NOMO-1 (cell line): ENCODE measurements around the gene EIF4EBP2.

ENCODE experiments used
- DNase-seq, 2 experiments: peaks; one replicate each; lab custom pipeline; 2025; ENCODE audit not compliant: unreplicated experiment in 2 of 2; lab: John Stamatoyannopoulos, UW

EIF4EBP2 gene, protein sequence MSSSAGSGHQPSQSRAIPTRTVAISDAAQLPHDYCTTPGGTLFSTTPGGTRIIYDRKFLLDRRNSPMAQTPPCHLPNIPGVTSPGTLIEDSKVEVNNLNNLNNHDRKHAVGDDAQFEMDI

DNA sequence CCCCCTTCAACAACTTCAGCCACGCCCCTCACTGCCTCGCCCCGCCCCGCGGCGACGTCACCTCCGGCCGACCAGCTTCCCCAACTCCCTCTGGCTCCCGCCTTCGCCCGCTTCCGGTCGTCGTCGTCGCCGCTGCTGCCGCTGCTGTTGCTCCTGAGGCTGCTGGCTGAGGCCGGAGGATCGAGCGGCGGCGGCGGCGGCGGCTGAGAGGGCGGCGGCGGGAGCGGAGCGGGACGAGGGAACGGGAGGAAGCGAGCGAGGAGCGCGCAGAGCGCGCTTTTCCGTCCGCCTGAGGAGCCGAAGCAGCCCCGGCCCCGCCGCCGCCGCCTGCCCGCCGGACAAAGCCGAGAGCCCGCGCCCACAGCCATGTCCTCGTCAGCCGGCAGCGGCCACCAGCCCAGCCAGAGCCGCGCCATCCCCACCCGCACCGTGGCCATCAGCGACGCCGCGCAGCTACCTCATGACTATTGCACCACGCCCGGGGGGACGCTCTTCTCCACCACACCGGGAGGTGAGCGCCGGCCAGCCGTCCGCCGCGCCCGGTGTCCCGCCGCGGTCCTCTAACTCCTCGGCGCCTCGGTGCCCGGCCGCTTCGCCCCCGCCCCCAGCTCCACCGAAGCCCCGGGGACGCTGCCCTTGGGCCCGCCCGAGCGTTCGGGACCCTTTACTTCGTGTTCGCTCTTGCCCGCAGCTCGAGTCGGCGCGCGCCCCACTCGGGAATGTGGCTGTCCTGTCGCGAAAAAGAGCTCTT, at the start of gene EIF4EBP2:
Gene EIF4EBP2 (plus strand): TSS at position 110 of the 751 bp plus-strand sequence. CDS start 257 bp downstream, at position 367.
- peak; percentile 83 to 94 for DNase-seq

DNA sequence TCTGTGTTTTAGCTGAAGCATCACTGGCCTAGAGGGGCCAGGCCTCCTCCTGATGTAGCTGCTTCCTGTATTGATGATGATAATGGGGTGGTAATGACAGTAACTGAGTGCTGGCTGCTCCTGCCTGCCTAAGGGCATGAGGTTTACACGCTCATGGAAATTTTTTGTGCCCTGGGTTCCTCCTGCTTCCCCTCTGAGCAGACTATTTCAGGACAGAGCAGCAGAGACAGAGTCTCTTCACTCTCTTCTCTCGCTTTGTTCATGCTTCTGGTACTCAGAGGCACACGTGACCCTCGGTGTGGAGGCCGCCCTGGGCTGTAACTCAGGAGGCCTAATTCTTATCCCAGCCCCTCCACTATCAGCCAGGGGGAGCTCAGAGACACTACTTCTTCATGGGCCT, 49.4 kb upstream of the EIF4EBP2 start:
- DNase-seq, result no peak

DNA sequence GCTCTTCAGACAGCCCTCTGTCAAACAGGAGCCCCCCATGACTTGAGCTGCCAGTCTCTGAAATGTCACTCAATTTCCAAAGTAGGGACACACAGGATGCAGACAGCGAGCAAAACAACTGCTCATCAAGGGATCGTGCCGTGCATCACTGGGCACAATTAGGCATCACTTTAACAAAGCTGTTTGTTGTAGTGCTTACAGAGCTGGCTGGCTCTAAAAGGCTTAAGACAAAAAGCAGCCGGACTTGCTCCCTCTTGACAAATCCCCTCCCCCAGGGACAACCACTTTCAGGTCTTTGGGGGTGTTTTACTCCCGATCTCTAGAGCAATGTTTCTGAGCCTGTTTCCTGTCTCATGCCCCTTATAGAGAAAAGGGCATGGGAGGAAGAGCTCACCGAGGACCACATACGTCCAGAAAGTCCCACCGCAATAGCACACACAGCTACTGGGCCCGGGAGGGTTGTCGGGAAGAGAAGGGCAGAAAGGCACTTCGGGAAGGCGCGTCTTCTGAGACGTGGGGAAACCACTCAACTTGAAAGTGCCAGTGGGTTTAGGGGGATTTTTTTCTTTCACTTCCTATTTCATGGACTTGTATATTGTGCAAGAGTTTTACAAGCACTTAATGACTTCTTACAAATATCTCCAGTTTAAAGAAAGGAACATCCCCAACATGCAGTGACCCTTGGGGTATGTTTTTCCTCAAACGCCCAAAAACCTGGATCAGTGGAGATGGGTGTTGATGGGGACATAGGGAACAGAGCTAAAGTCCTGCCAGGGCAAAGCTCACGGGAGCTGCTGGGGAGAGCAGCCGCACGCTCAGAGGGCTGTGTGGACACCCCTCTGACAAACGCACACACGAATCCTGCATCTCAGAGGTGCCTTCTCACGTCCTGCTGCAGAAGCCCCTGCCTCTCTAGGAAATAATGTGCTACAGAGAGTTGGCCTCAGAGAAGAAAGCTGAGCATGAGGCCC, 48.6 kb upstream of the EIF4EBP2 start:
- peak; percentile 65 to 90 for DNase-seq

DNA sequence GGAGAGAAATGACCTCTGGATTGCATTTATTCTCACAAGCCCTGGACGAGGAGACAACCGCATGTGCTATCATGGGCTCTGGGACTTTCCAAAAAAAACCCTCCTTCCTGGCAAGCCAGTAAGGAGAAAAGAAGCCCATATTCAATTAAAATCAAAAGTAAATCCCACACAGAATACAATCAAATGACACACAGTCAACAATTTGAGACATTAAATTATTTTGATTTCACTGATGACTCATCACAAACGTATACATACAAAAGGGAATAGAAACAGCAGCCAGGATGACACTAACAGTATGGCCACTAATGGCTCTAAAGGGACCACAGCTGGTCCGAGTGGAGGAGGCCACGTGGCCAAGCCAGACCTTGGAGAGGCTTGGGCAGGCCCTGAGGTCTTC, 46.4 kb upstream of the EIF4EBP2 start:
- peak in 1 of 2 experiments; percentile 42 for DNase-seq

DNA sequence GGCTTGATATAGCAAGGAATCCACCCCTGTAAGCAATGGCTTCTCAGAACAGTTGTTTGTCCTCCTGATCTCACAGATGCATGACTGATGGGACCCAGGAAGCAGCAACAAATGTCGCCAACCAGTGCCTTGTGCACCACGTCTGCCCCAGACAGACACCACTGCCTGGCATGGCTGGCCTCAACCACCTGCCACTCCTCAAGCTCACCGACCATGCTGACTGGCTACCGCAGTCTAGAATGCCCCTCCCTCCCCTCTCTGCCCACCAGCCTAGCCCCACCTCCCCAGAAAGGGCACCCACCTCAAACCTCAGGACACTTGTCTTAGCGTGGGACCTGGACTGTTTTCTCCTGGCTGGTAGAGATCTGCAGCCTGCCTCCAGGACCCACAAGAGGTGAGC, 45.5 kb upstream of the EIF4EBP2 start:
- DNase-seq, result no peak

DNA sequence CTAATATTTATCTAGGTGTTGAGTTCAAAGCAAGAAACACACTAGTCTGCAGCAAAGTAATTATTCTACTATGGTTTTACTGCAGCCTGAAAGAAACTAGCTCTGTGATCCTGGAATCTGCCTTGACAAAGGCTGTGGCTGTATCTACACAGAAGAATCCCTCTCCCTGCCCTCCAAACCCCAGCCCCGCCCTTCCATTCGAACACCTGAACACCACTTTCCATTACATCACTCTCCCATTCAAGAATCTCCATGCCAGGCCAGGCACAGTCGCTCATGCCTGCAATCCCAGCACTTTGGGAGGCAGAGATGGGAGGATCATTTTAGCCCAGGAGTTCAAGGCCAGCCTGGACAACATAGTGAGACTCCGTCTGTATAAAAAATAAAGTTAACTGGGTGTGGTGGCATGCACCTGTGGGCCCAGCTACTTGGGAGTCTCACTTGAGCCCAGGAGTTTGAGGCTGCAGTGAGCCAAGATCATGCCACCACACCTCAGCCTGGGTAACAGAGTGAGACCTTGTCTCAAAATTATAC, 44.9 kb upstream of the EIF4EBP2 start:
- no peak for DNase-seq

DNA sequence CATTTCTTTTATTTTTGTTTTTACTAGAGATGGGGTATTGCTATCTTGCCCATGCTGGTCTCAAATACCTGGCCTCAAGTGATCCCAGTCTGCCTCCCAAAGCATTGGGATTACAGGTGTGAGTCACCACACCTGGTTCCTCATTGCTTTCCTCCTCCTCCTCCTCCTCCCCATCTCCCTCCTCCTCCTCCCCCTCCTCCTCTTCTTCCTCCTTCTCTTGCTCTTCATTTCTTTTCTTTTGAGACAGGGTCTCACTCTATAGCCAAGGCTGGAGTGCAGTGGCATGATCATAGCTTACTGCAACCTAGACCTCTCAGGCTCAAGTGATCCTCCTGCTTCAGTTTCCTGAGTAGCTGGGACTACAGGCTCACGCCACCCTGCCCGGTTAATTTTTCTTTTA, 43.7 kb upstream of the EIF4EBP2 start:
- no peak for DNase-seq

DNA sequence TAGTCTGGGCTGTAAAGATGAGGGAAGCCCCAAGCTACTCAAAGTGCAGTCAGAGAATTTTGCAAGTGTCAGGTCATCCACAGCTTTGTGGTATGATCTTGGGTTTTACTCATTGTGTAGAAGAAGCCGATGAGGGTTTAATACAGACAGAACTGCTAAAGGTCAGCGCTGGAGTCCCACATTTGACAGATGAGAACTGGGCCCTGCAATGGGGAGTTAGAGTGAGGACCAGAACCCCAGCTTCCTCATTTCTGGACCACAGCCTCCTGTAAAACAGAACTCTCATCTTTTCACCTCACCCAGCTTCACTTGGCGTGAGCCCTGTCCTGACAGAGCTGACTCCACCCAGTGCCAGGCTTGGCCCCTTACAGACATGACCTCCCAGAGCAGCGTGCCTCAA, 41.6 kb upstream of the EIF4EBP2 start:
- DNase-seq, result peak in 1 of 2 experiments; percentile 52

DNA sequence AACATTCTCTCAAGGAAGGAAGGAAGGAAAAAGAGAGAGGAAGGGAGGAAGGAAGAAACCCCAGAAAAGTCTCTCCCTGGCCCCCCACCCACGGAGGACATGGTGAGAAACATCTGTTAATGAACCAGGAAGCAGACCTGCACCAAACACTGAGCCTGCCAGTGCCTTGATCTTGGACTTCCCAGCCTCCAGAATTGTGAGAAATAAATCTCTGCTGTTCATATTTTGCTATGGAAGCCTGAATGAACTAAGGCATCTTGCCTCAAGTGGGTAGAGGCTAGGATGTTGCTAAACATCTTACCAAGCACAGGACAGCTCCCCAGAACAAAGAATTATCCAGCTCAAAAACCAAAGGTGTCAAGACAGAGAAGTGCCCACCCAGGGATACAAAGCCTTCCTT, 40.7 kb upstream of the EIF4EBP2 start:
- DNase-seq, result no peak

DNA sequence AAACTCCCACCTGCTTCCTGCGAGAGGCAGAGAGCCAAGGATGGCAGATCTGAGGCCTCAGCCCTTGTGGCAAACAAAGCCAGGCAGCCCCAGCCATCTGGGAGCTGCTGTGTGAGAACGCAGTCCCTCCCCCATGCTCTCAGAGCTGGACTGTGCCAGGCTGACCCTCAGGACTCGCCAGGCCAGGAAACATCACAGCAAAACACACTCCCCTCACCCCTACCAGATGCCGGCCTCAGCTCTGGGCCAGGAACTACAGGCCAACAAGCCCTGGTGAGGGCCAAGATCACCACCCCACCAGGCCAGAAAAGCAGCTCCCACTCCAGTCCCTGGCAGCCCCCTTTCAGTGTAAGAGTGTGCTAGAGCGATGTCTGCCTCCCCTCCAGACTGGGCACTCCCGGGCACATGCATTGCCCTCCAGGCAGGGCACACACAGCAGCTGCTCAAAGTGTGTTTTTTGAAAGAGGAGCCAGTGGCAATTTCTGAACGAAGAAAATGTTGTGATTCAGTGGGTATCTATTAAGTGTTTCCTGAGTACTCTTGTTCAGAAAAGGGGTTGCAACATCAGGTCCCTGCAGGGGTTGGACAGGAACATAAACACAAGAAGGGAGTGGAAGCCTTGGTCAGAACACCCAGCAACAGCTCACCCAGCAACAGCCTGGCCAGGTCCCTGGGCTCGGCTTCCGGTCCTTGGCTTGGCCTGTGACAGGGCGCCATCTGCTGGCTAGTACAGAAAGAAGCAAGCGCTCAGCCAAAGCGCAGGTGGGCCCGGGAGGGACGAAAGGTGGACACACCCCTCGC, 39.8 kb upstream of the EIF4EBP2 start:
- DNase-seq, result peak; percentile 95 to 99

DNA sequence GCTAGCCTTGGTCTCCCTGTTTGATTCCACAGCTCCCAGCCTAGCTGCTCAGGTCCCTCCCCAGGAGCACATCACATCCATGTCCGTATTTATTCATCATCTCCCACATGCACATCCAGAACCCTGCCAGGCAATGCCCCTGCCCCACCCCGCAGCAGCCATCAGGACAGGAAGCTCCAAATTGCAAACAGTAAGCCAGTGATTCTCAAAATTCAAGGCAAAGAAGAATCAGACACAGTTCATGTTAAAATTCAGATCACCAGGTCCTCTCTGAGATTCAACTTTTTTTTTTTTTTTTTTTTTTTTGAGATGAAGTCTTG, 39.2 kb upstream of the EIF4EBP2 start:
- no peak for DNase-seq

DNA sequence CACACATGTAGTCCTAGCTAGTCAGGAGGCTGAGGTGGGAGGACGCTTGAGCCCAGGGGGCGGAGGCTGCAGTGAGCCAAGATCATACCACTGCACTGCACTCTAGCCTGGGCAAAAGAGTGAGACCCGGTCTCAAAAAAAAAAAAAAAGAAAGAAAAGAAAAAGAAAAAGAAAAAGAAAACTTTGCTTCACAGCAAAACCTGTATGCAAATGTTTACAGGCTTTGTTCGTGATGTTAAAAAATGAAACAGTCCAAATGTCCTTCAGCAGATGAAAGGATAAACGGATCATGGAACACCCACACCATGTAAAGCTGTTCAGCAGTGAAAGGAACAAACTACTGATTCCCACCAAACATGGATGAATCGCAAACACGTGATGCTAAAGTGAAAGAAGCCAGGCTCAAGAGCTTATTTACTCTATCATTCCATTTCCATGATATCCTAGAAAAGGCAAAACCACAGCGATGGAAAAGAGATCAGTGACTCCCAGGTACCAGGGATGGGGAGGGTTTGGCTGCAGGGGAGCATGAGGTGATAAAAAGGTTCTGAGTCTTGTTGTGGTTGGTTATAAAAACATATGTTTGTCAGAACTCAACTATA, 36.6 kb upstream of the EIF4EBP2 start:
- DNase-seq, result no peak

DNA sequence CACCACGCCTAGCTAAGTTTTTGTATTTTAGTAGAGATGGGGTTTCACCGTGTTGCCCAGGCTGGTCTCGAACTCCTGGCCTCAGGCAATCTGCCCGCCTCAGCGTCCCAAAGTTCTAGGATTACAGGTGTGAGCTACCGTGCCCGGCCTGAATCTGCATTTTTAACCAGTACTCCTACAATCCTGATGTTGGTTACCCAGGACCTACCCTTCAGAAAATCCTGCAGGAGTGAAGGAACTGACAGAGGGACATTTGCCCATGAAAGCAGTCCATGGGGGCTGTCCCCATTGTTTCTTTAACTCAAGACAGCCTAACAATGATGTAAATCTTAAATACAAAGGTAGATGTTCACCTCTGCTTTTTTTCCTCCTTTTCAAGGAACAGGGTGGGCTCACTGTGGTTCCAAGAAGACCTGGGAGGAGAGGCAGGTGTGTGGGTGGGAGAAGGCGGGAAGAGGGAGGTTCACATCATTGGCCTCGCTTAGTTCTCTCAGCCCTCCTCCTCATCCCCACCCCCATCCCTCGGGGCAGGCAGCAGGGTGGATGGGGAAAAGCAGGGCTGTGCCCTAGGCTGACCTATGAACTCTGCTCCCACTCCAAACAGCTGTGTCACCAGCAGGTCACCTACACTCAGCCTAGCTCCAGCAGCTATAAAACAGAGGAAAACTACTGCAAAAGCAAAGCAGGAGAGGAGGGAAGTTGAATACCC, 35.0 kb upstream of the EIF4EBP2 start:
- DNase-seq, result no peak

DNA sequence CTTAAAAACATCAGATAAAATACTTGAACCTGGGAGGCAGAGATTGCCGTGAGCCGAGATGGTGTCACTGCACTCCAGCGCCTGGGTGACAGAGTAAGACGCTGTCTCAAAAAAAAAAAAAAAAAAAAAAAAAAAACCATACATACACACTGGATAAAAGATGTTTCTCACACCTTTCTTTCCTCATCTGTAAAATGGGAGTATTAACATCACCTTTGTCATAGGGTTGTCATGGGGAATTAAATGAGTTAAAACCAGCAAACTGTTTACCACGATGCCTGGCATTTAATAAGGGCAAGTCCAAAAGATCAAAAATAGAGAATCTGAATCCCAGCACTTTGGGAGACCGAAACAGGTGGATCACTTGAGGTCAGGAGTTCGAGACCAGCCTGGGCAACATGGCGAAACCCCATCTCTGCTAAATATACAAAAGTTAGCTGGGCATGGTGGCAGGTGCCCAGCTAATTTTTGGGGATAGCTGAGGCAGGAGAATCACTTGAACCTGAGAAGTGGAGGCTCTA, 34.4 kb upstream of the EIF4EBP2 start:
- DNase-seq, result no peak

DNA sequence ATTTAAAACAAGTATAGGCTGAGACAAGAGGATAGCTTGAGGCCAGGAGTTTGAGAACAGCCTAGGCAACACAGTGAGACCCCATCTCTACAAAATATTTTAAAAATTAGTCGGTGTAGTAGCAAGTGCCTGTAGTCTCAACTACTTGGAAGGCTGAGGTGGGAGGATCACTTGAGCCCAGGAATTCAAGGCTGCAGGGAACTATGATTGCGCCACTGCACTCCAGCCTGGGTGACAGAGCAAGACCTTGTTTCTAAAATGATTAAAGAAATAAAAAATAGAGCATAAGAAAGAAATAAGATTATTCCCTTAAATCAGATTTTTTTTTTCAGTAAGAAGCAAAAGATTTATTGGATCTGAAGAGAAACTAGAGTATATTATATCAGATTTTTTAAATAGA, 33.2 kb upstream of the EIF4EBP2 start:
- no peak for DNase-seq

DNA sequence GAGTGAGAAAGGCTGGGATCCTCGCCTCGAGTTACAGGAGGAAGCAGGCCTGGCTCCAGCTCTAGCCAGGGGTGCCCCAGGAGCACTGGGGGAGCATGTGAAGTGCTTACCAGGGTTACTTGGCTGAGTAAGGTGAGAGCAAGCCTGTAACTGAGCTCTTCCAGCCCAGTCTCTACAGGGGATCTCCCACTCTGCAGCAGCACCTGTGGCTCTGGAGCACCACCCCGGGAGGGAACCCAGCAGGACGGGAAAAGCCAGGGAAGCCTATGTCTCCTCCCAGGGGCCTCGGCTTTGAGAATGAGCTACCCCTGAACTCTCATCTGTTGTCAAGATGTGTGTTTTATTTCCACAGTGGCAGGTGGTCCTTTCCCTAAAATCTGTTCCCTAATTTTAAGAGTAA, 32.1 kb upstream of the EIF4EBP2 start:
- no peak for DNase-seq

DNA sequence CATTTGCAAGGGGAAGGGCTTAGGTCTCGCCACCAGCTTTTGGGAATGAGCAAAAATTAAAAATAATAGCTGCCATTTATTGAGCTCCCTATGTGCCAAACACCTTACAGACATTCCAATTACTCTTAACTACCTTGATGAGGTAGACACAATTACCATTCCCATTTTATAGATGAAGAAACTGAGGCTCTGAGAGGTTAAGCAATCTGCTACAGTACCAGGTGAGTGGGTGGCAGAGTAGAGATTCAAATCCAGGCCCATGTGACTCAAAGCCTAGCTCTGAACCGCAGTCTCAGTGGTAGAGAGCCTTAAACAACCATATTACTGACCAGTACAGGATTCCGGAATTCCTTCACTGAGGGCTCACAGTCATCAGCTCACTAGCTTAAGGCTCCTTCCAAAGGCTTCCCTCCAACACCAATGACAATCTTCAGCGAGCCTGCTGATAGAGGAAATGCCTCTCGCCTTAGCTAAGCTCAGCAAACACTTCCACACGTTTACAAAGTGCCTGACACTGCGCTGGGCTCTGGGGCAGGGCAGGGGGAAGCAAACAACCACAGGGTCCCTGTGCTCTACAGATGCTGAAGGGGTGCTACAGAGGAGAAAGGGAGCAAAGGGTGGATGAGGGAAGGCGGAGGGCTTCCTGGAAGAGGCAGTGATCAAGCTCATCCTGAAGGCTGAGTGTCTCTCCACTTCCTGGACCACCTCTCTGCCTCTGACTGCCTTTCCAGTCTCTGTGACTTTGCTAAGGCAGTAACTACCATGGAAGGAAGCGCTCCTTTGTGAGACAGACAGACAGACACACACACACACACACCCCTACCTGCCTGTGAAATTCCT, 28.9 kb upstream of the EIF4EBP2 start:
- no peak for DNase-seq
